GM23248 (cell line): ENCODE data around the gene CNDP1. TPM values are rescaled to one million over a fixed set of nuclear protein-coding genes. Genes with fewer than 3 reads are reported as not detected.

Experiments used
- DNase-seq: peaks from one replicate; pipeline ENCODE4 v3.0.0-alpha.2; 2015
- H2AFZ ChIP-seq: fragments of 200-600 bp; sonication (generic); 2 replicates; pipeline ENCODE4 v1.6.1; 2016; ENCODE audit warnings: antibody characterized with exemption
- H3F3A ChIP-seq: fragments of 200-600 bp; sonication (generic); 2 replicates; pipeline ENCODE4 v1.6.1; 2016; ENCODE audit warnings: mild to moderate bottlenecking, antibody characterized with exemption, mixed run types; ENCODE audit not compliant: insufficient read depth
- H3K27ac ChIP-seq: fragments of 200-600 bp; sonication (generic); 2 replicates; pipeline ENCODE4 v1.5.1; 2016; ENCODE audit warnings: mild to moderate bottlenecking
- H3K27me3 ChIP-seq: fragments of 200-600 bp; sonication (generic); replicated peaks from 2 replicates; pipeline ENCODE4 v1.6.1; 2016; ENCODE audit warnings: mild to moderate bottlenecking; ENCODE audit not compliant: insufficient read depth
- H3K36me3 ChIP-seq: fragments of 200-600 bp; sonication (generic); 2 replicates; pipeline ENCODE4 v1.6.1; 2016; ENCODE audit warnings: low read depth, mild to moderate bottlenecking
- H3K4me1 ChIP-seq: fragments of 200-600 bp; sonication (generic); 2 replicates; pipeline ENCODE4 v1.6.1; 2016; ENCODE audit warnings: mild to moderate bottlenecking; ENCODE audit not compliant: insufficient read depth
- H3K4me2 ChIP-seq: fragments of 200-600 bp; sonication (generic); one replicate; pipeline ENCODE4 v1.6.1; 2016; ENCODE audit warnings: mild to moderate bottlenecking; ENCODE audit not compliant: unreplicated experiment
- H3K4me3 ChIP-seq: fragments of 200-600 bp; sonication (generic); 2 replicates; pipeline ENCODE4 v1.5.1; 2016; ENCODE audit warnings: mild to moderate bottlenecking
- H3K79me2 ChIP-seq: fragments of 200-600 bp; sonication (generic); 2 replicates; pipeline ENCODE4 v1.6.1; 2016; ENCODE audit warnings: mild to moderate bottlenecking; ENCODE audit not compliant: insufficient read depth
- H3K9ac ChIP-seq: fragments of 200-600 bp; sonication (generic); 2 replicates; pipeline ENCODE4 v1.6.1; 2016; ENCODE audit warnings: mild to moderate bottlenecking
- H3K9me2 ChIP-seq: fragments of 200-600 bp; sonication (generic); 2 replicates; pipeline ENCODE4 v1.6.1; 2016; ENCODE audit warnings: mixed run types, mild to moderate bottlenecking, moderate library complexity; ENCODE audit not compliant: insufficient read depth
- H3K9me3 ChIP-seq: fragments of 200-600 bp; sonication (generic); one replicate; pipeline ENCODE4 v1.6.1; 2017; ENCODE audit warnings: low read depth
- H4K20me1 ChIP-seq: fragments of 200-600 bp; sonication (generic); 2 replicates; pipeline ENCODE4 v1.6.0; 2016; ENCODE audit not compliant: insufficient read depth
- EZH2 ChIP-seq: fragments of 200-600 bp; sonication (generic); IDR thresholded peaks from 2 replicates; pipeline ENCODE4 v1.6.1; 2018; ENCODE audit warnings: antibody characterized with exemption, mild to moderate bottlenecking; ENCODE audit not compliant: insufficient read depth, poor library complexity, severe bottlenecking
- EZH2phosphoT487 ChIP-seq: fragments of 200-600 bp; sonication (generic); IDR thresholded peaks from 2 replicates; pipeline ENCODE4 v1.6.1; 2018; ENCODE audit warnings: antibody characterized with exemption, moderate library complexity, mild to moderate bottlenecking, low read depth; ENCODE audit not compliant: insufficient read depth
- WGBS, 2 experiments: methylation state at CpG; one replicate each; pipeline ENCODE4 v1.1.6; 2015 to 2017; ENCODE audit warnings: low lambda C conversion rate in 2 of 2, low coverage in 1 of 2; ENCODE audit errors: missing lambda C conversion rate in 2 of 2; 5-methylcytosine and 5-hydroxymethylcytosine counted together
- in situ Hi-C: fragments of 300-500 bp; cut with MboI; formaldehyde crosslinking; loops from 2 replicates; pipeline ENCODE4 v1.15.0; 2020
- polyA plus RNA-seq: library from polyadenylated mRNA; unstranded; fragments of >200 nt; fragmentation: Nextera tagmentation; extraction: Ambion mirVana; gene quantifications from 2 replicates; pipeline ENCODE4 v1.2.1, GENCODE V29; 2016
- total RNA-seq: library from RNA; depleted of rRNA; stranded (reverse); fragments of >200 nt; shearing (Covaris generic); gene quantifications from 2 replicates; pipeline ENCODE4 v1.2.3, GENCODE V29; 2014

Gene CNDP1
- total and polyA plus RNA-seq, 2 experiments from 2014 or later = not detected

GRCh38 chr18:74501386-74501785 lies 32.9 kb upstream of the CNDP1 start:
- in situ Hi-C loops = no loop called here
- Histone ChIP-seq H3K9me2 (no peaks in the 10 kb centered on the region), H3F3A (no peaks in the 10 kb centered on the region), H3K9ac (no peak overlapping the region), H3K4me1 (peaks cover 24% of the 10 kb centered on the region; the same call in 1 of the 2 replicates), H3K4me3 (no peak overlapping the region), H3K9me3 (no peaks in the 10 kb centered on the region), H3K79me2 (peaks cover 36% of the 10 kb centered on the region), H3K4me2 (no peak overlapping the region), H3K36me3 (peaks cover 9% of the 10 kb centered on the region; the same call in 1 of the 2 replicates), H3K27ac (no peak overlapping the region), H4K20me1 (no peaks in the 10 kb centered on the region), H2AFZ (no peak overlapping the region), H3K27me3 (no peaks in the 10 kb centered on the region)
- no peak for TF ChIP-seq EZH2
- no peak for TF ChIP-seq EZH2phosphoT487
- no peak for DNase-seq
- WGBS, 2 experiments = 95 to 100% methylated on average over 4 of the region's 4 CpGs

DNA sequence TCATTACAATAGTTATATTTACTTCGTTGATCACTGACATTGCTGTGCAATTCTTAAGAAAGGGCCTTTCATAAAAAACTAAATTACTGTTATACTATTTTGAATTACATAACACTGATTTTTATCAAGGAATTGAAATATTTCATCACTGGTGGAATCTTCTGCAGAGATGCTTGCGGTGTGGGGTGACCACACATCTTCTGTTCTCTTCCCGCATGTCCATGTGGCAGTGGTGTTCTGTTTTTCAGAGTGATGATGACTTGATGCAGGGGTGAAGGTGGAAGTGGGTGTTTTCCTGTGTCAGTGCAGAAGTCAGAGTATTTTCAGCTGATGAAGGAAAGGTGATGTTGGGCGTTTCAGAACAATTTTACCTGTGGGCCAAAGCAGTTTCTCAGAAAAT lies 31.2 kb upstream of the CNDP1 start:
- Histone ChIP-seq H3K4me1 (peaks cover 12% of the 10 kb centered on the region; the same call in 1 of the 2 replicates), H2AFZ (no peak overlapping the region), H3K27ac (no peak overlapping the region), H3F3A (no peaks in the 10 kb centered on the region), H3K9me3 (no peaks in the 10 kb centered on the region), H3K9ac (no peak overlapping the region), H3K79me2 (peaks cover 21% of the 10 kb centered on the region), H3K27me3 (no peaks in the 10 kb centered on the region), H4K20me1 (no peaks in the 10 kb centered on the region), H3K4me2 (no peak overlapping the region), H3K9me2 (no peaks in the 10 kb centered on the region), H3K36me3 (peaks cover 9% of the 10 kb centered on the region; the same call in 1 of the 2 replicates), H3K4me3 (no peak overlapping the region)
- no peak for DNase-seq
- TF ChIP-seq EZH2 (no peak), EZH2phosphoT487 (no peak)
- in situ Hi-C loops = no loop called here
- 94 to 98% methylated on average over 4 of the region's 4 CpGs for WGBS, 2 experiments

DNA sequence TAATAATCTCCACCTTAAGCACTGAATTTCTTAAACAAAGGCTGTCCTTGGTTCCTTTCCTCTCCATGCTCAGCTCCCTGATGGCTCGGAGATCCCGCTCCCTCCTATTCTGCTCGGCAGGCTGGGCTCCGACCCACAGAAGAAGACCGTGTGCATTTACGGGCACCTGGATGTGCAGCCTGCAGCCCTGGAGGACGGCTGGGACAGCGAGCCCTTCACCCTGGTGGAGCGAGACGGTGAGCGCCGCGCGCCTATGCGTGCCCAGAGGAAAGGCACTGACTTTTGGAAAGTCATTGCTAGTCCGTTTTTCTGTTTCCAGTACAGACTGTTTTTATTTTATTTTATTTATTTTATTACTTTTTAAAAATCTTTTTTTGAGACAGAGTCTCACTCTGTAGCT lies 28.5 kb upstream of the CNDP1 start:
- Histone ChIP-seq H3F3A (no peaks in the 10 kb centered on the region), H3K36me3 (peaks cover 9% of the 10 kb centered on the region), H2AFZ (no peak overlapping the region), H3K27ac (no peak overlapping the region), H4K20me1 (no peaks in the 10 kb centered on the region), H3K27me3 (no peaks in the 10 kb centered on the region), H3K4me3 (no peak overlapping the region), H3K79me2 (no peaks in the 10 kb centered on the region; the same call in 1 of the 2 replicates), H3K4me2 (no peak overlapping the region), H3K9ac (no peak overlapping the region), H3K9me2 (no peaks in the 10 kb centered on the region), H3K4me1 (no peaks in the 10 kb centered on the region), H3K9me3 (no peaks in the 10 kb centered on the region)
- WGBS, 2 experiments = 92 to 94% methylated on average over 16 of the region's 16 CpGs
- no peak for TF ChIP-seq EZH2phosphoT487
- TF ChIP-seq EZH2 = no peak
- in situ Hi-C loops = no loop called here
- DNase-seq = no peak

- in situ Hi-C loops = no loop called here
- TF ChIP-seq EZH2 (no peak), EZH2phosphoT487 (no peak)
- Histone ChIP-seq H3K36me3 (peaks cover 9% of the 10 kb centered on the region), H3K4me1 (no peaks in the 10 kb centered on the region), H4K20me1 (no peaks in the 10 kb centered on the region), H3K27me3 (no peaks in the 10 kb centered on the region), H3K9ac (no peak overlapping the region), H3K9me3 (no peaks in the 10 kb centered on the region), H2AFZ (no peak overlapping the region), H3K4me2 (no peak overlapping the region), H3K4me3 (no peak overlapping the region), H3F3A (no peaks in the 10 kb centered on the region), H3K9me2 (no peaks in the 10 kb centered on the region), H3K27ac (no peak overlapping the region), H3K79me2 (no peaks in the 10 kb centered on the region; the same call in 1 of the 2 replicates)
- WGBS, 2 experiments = 68 to 70% methylated on average over 11 of the region's 11 CpGs
- DNase-seq = no peak
These were observed 27.7 kb upstream of the CNDP1 start for GRCh38 chr18:74506448-74507084.
